Omental fat pad (tissue), 4 donors: ENCODE results near the gene ATP1B3. TPM values are rescaled to one million over a fixed set of nuclear protein-coding genes. Genes with fewer than 3 reads are reported as not detected.

ENCODE experiments used
- ATAC-seq: fragments of 150-250 bp; one replicate; pipeline ENCODE4 v1.9.1; 2016; ENCODE audit warnings: mild to moderate bottlenecking, moderate library complexity; ENCODE audit not compliant: low FRiP score
- DNase-seq: peaks from one replicate; pipeline ENCODE4 v3.0.0-alpha.2; 2019; ENCODE audit warnings: low spot score
- CTCF ChIP-seq, 3 donors: fragments of 450-650 bp; IDR thresholded peaks; one replicate each; pipeline ENCODE4 v1.5.1; 2016 to 2017; ENCODE audit warnings: antibody characterized with exemption in 3 of 3, mild to moderate bottlenecking in 3 of 3, moderate library complexity in 2 of 3
- total RNA-seq, 4 donors: library from RNA; depleted of rRNA; stranded (reverse); fragments of >200 nt; gene quantifications; one replicate each; pipeline ENCODE4 v1.1.0, GENCODE V29; 2016

The ATP1B3 gene
- total RNA-seq, 4 donors from 2014 or later: 70.8 to 487 (median 228) TPM

- DNase-seq: no peak
- no peak for ATAC-seq
- no peak for TF ChIP-seq CTCF (IDR thresholded peaks at IDR 0.05)
Observed at GRCh38 chr3:141930801-141931200, 54.4 kb downstream of the ATP1B3 start.

- DNase-seq (no peak), ATAC-seq (no peak)
- TF ChIP-seq CTCF (IDR thresholded peaks at IDR 0.05): no peak
Observed at GRCh38 chr3:141933421-141934300, 57.2 kb downstream of the ATP1B3 start.

- no peak for TF ChIP-seq CTCF (IDR thresholded peaks at IDR 0.05)
Observed at GRCh38 chr3:141934354-141934753, 57.9 kb downstream of the ATP1B3 start.

GRCh38 chr3:141938011-141938500 is 61.6 kb downstream of the ATP1B3 start:
- DNase-seq (no peak), ATAC-seq (no peak)
- TF ChIP-seq CTCF (IDR thresholded peaks at IDR 0.05): no peak

More at GRCh38 chr3:141934354-141934753, 57.9 kb downstream of the ATP1B3 start:
- DNase-seq (no peak), ATAC-seq (no peak)

GRCh38 chr3:141939759-141940158 is 63.3 kb downstream of the ATP1B3 start:
- ATAC-seq (no peak), DNase-seq (no peak)
- TF ChIP-seq CTCF (IDR thresholded peaks at IDR 0.05): no peak

GRCh38 chr3:141940194-141940776 is 63.8 kb downstream of the ATP1B3 start:
- TF ChIP-seq CTCF (IDR thresholded peaks at IDR 0.05): no peak
- ATAC-seq (peak; percentile 28), DNase-seq (no peak)
